ENCODE data around the gene CFAP46. TPM values are rescaled to one million over a fixed set of nuclear protein-coding genes. Genes with fewer than 3 reads are reported as not detected.

The CFAP46 gene
- total RNA-seq, 1 donor from 2014 or later, result 1.3 TPM

DNA sequence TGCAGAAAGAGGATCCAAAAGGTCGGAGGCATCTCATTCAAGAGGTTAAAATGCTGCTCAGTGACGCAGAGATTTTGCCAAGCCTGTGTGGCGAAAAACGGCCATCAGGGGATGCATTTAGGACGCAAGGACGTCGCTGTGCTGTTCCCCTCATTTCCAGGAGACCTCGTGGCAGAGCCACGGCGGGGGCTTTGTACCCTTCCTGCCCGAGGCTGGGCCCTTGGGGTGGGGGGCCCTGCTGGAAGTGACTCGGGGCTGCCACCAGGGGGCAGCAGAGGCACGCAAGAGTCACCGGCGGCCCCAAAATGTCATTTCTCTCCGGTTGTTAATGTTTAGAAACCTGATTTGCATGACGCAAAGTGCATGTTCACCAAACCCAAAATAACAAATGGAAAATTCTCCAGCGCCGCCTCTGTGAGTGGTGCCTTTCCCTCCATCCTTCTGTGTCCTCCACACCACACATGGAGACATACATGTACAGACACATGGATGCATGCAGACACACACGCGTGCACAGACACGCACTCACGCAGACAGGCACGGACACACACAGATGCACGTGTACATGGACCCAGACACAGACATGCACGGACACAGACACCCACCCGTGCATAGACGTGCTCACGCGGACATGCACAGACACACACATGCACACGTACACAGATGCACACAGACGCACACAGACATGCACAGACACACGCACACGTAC lies 105.4 kb downstream of the CFAP46 start:
- H3K9ac ChIP-seq (ENCODE audit: low read length), result no peak overlapping the region
- Mint-ChIP-seq H3K27ac (ENCODE audit: unreplicated experiment) (no peak overlapping the region), H3K27me3 (ENCODE audit: low read depth, unreplicated experiment) (peaks cover 35% of the 10 kb centered on the region), H3K9me3 (ENCODE audit: unreplicated experiment) (peaks cover 3% of the 10 kb centered on the region), H3K4me1 (ENCODE audit: low read depth, unreplicated experiment) (no peaks in the 10 kb centered on the region), H3K36me3 (ENCODE audit: low read depth, unreplicated experiment) (no peaks in the 10 kb centered on the region), H3K4me3 (ENCODE audit: unreplicated experiment) (no peak overlapping the region)
- no peak overlapping the region for H3K4me3 ChIP-seq (ENCODE audit: insufficient read depth, low read depth, low read length)
- DNase-seq (ENCODE audit: low read depth), result no peak
- no peak overlapping the region for H3K27ac ChIP-seq (ENCODE audit: low read depth, low read length)
- no peaks in the 10 kb centered on the region for H4K20me1 ChIP-seq (ENCODE audit: insufficient read depth, low read length)
- H3K4me2 ChIP-seq (ENCODE audit: low read length), result no peak overlapping the region
- H3K9me3 ChIP-seq (ENCODE audit: insufficient read depth, low read depth, low read length), result peaks cover 2% of the 10 kb centered on the region
- no peaks in the 10 kb centered on the region for H3K79me2 ChIP-seq (ENCODE audit: insufficient read depth, low read length)
- no peaks in the 10 kb centered on the region for H3K4me1 ChIP-seq (ENCODE audit: insufficient read depth, low read length)
- TF ChIP-seq CTCF (IDR thresholded peaks at IDR 0.05; ENCODE audit: insufficient read depth, low read depth, low read length) (peak; percentile 59), EZH2 (IDR thresholded peaks at IDR 0.05; ENCODE audit: insufficient read depth, low read length) (no peak)
- no peak for FAIRE-seq
- H3K27me3 ChIP-seq (ENCODE audit: insufficient read depth, low read length), result no peaks in the 10 kb centered on the region
- no peaks in the 10 kb centered on the region for H3K36me3 ChIP-seq (ENCODE audit: insufficient read depth, low read length)
- no peak overlapping the region for H2AFZ ChIP-seq (ENCODE audit: low read depth, low read length)

GRCh38 chr10:132836248-132836831 lies 106.0 kb downstream of the CFAP46 start:
- H3K36me3 Mint-ChIP-seq (ENCODE audit: low read depth, unreplicated experiment), result no peaks in the 10 kb centered on the region
- FAIRE-seq (no peak), DNase-seq (ENCODE audit: low read depth) (no peak)
- H3K27me3 ChIP-seq (ENCODE audit: insufficient read depth, low read length), result peaks cover under 1% of the 10 kb centered on the region
- H3K4me3 ChIP-seq (ENCODE audit: insufficient read depth, low read depth, low read length), result no peak overlapping the region
- H3K4me2 ChIP-seq (ENCODE audit: low read length), result no peak overlapping the region
- no peak overlapping the region for H3K9ac ChIP-seq (ENCODE audit: low read length)
- no peaks in the 10 kb centered on the region for H4K20me1 ChIP-seq (ENCODE audit: insufficient read depth, low read length)
- no peak for TF ChIP-seq CTCF (IDR thresholded peaks at IDR 0.05; ENCODE audit: insufficient read depth, low read depth, low read length)
- no peak for TF ChIP-seq EZH2 (IDR thresholded peaks at IDR 0.05; ENCODE audit: insufficient read depth, low read length)
- no peak overlapping the region for H2AFZ ChIP-seq (ENCODE audit: low read depth, low read length)
- no peaks in the 10 kb centered on the region for H3K4me1 Mint-ChIP-seq (ENCODE audit: low read depth, unreplicated experiment)
- H3K27me3 Mint-ChIP-seq (ENCODE audit: low read depth, unreplicated experiment), result peaks cover 35% of the 10 kb centered on the region
- no peak overlapping the region for H3K27ac Mint-ChIP-seq (ENCODE audit: unreplicated experiment)
- no peaks in the 10 kb centered on the region for H3K4me1 ChIP-seq (ENCODE audit: insufficient read depth, low read length)
- no peak overlapping the region for H3K4me3 Mint-ChIP-seq (ENCODE audit: unreplicated experiment)
- H3K9me3 ChIP-seq (ENCODE audit: insufficient read depth, low read depth, low read length), result peaks cover 2% of the 10 kb centered on the region
- no peak overlapping the region for H3K27ac ChIP-seq (ENCODE audit: low read depth, low read length)
- no peaks in the 10 kb centered on the region for H3K79me2 ChIP-seq (ENCODE audit: insufficient read depth, low read length)
- no peaks in the 10 kb centered on the region for H3K9me3 Mint-ChIP-seq (ENCODE audit: unreplicated experiment)
- H3K36me3 ChIP-seq (ENCODE audit: insufficient read depth, low read length), result no peaks in the 10 kb centered on the region

- Histone ChIP-seq H3K79me2 (ENCODE audit: insufficient read depth, low read length) (no peaks in the 10 kb centered on the region), H3K9me3 (ENCODE audit: insufficient read depth, low read depth, low read length) (peaks cover 2% of the 10 kb centered on the region), H2AFZ (ENCODE audit: low read depth, low read length) (no peak overlapping the region), H3K27me3 (ENCODE audit: insufficient read depth, low read length) (peaks cover 6% of the 10 kb centered on the region), H4K20me1 (ENCODE audit: insufficient read depth, low read length) (no peaks in the 10 kb centered on the region), H3K9ac (ENCODE audit: low read length) (no peak overlapping the region), H3K4me3 (ENCODE audit: insufficient read depth, low read depth, low read length) (no peak overlapping the region), H3K4me1 (ENCODE audit: insufficient read depth, low read length) (no peaks in the 10 kb centered on the region), H3K36me3 (ENCODE audit: insufficient read depth, low read length) (no peaks in the 10 kb centered on the region), H3K4me2 (ENCODE audit: low read length) (no peak overlapping the region), H3K27ac (ENCODE audit: low read depth, low read length) (no peak overlapping the region)
- FAIRE-seq (no peak), DNase-seq (ENCODE audit: low read depth) (no peak)
- TF ChIP-seq CTCF (IDR thresholded peaks at IDR 0.05; ENCODE audit: insufficient read depth, low read depth, low read length), result no peak
- TF ChIP-seq EZH2 (IDR thresholded peaks at IDR 0.05; ENCODE audit: insufficient read depth, low read length), result no peak
- H3K9me3 Mint-ChIP-seq (ENCODE audit: unreplicated experiment), result no peaks in the 10 kb centered on the region
- peaks cover 36% of the 10 kb centered on the region for H3K27me3 Mint-ChIP-seq (ENCODE audit: low read depth, unreplicated experiment)
- no peaks in the 10 kb centered on the region for H3K36me3 Mint-ChIP-seq (ENCODE audit: low read depth, unreplicated experiment)
- no peaks in the 10 kb centered on the region for H3K4me1 Mint-ChIP-seq (ENCODE audit: low read depth, unreplicated experiment)
- no peak overlapping the region for H3K27ac Mint-ChIP-seq (ENCODE audit: unreplicated experiment)
- H3K4me3 Mint-ChIP-seq (ENCODE audit: unreplicated experiment), result no peak overlapping the region
These were observed 106.5 kb downstream of the CFAP46 start for GRCh38 chr10:132835848-132836233.

Measured in astrocyte (in vitro differentiated cells and primary cell).